H1 (cell line): ENCODE measurements around the gene METRN. TPM values are rescaled to one million over a fixed set of nuclear protein-coding genes. Genes with fewer than 3 reads are reported as not detected.

Source experiments
- CTCF ChIA-PET: fragments of 300-600 bp; sonication (Branson Sonifier 250); formaldehyde crosslinking; loops from one replicate; lab custom pipeline; 2021; ENCODE audit not compliant: partially characterized antibody; lab: Charles Lee
- POLR2A ChIA-PET: fragments of 300-600 bp; sonication (Branson Sonifier 250); formaldehyde crosslinking; loops from one replicate; lab custom pipeline; 2021; ENCODE audit warnings: inconsistent platforms; ENCODE audit not compliant: partially characterized antibody; lab: Charles Lee
- DNase-seq, 2 experiments: peaks; one replicate each; pipeline versions ENCODE4 v3.0.0 to v3.0.0-alpha.2; 2010 to 2022; ENCODE audit warnings: low spot score in 2 of 2, low read depth in 1 of 2, mixed read lengths in 1 of 2
- FAIRE-seq: peaks from 2 replicates; lab custom pipeline; 2011; peaks lifted over from hg19 to GRCh38; lab: Jason Lieb, UNC
- H2AFZ ChIP-seq: 2 replicates; pipeline ENCODE4 v1.8.1; 2012; ENCODE audit warnings: low read length, inconsistent platforms
- H2AK5ac ChIP-seq: 2 replicates; pipeline ENCODE4 v1.6.1; 2013; ENCODE audit warnings: low read depth, low read length
- H2BK120ac ChIP-seq: replicated peaks from 2 replicates; pipeline ENCODE3; 2013; ENCODE audit warnings: low read depth, low read length, inconsistent platforms
- H2BK12ac ChIP-seq: 2 replicates; pipeline ENCODE4 v1.6.1; 2013; ENCODE audit warnings: low read depth, low read length
- H2BK15ac ChIP-seq: 2 replicates; pipeline ENCODE4 v1.6.1; 2013; ENCODE audit warnings: low read length
- H2BK20ac ChIP-seq: 2 replicates; pipeline ENCODE4 v1.6.1; 2013; ENCODE audit warnings: low read length
- H2BK5ac ChIP-seq: 2 replicates; pipeline ENCODE4 v1.6.1; 2013; ENCODE audit warnings: low read depth, low read length
- H3K14ac ChIP-seq: 2 replicates; pipeline ENCODE4 v1.6.1; 2013; ENCODE audit warnings: inconsistent platforms; ENCODE audit not compliant: insufficient read length
- H3K18ac ChIP-seq: 2 replicates; pipeline ENCODE4 v1.6.1; 2013; ENCODE audit warnings: low read length; ENCODE audit errors: extremely low read depth
- H3K23ac ChIP-seq: 2 replicates; pipeline ENCODE4 v1.6.1; 2013; ENCODE audit warnings: inconsistent platforms; ENCODE audit not compliant: insufficient read length
- H3K23me2 ChIP-seq: 2 replicates; pipeline ENCODE4 v1.6.1; 2013; ENCODE audit warnings: low read depth, low read length
- H3K27ac ChIP-seq: 2 replicates; pipeline ENCODE4 v1.6.1; 2011; ENCODE audit warnings: low read depth, low read length, inconsistent platforms
- H3K27me3 ChIP-seq, 4 experiments: replicated peaks in 1 of 4; 1 replicate in 1 of 4; 2 replicates in 3 of 4; pipeline versions ENCODE4 v1.6.1 to v1.8.1; 2011 to 2013; ENCODE audit warnings: low read length in 3 of 4, mild to moderate bottlenecking in 3 of 4, inconsistent platforms in 2 of 4, mixed read lengths in 2 of 4, moderate library complexity in 1 of 4; ENCODE audit not compliant: control insufficient read depth in 3 of 4, insufficient read depth in 3 of 4; ENCODE audit errors: extremely low read depth in 1 of 4
- H3K36me3 ChIP-seq, 4 experiments: 2 replicates each; pipeline versions ENCODE4 v1.6.1 to v1.8.1; 2011 to 2013; ENCODE audit warnings: mild to moderate bottlenecking in 4 of 4, low read length in 3 of 4, moderate library complexity in 2 of 4, control low read depth in 1 of 4, inconsistent platforms in 1 of 4; ENCODE audit not compliant: insufficient read depth in 4 of 4, control insufficient read depth in 2 of 4
- H3K4ac ChIP-seq: replicated peaks from 2 replicates; pipeline ENCODE3; 2013; ENCODE audit warnings: low read length, low read depth, mixed read lengths, inconsistent platforms; ENCODE audit not compliant: insufficient read length
- H3K4me1 ChIP-seq, 4 experiments: replicated peaks in 1 of 4; 1 replicate in 1 of 4; 2 replicates in 3 of 4; pipeline versions ENCODE4 v1.6.1 to v1.8.1; 2011 to 2013; ENCODE audit warnings: low read length in 3 of 4, inconsistent platforms in 2 of 4, mixed read lengths in 1 of 4; ENCODE audit not compliant: insufficient read depth in 4 of 4, control insufficient read depth in 3 of 4
- H3K4me2 ChIP-seq, 2 experiments: 2 replicates each; pipeline versions ENCODE4 v1.6.1 to v1.8.1; 2011 to 2013; ENCODE audit warnings: low read depth in 2 of 2, low read length in 2 of 2, control low read depth in 1 of 2, inconsistent platforms in 1 of 2, mild to moderate bottlenecking in 1 of 2; ENCODE audit not compliant: insufficient read depth in 1 of 2
- H3K4me3 ChIP-seq, 4 experiments: fragments of 200-600, 300-600 bp in 1 of 4; sonication (generic), shearing (Covaris generic), sonication (Bioruptor Twin) in 1 of 4; 2 replicates each; pipeline versions ENCODE4 v1.5.1 to v1.8.1; 2011 to 2016; ENCODE audit warnings: low read length in 4 of 4, low read depth in 3 of 4, control low read depth in 2 of 4, inconsistent platforms in 2 of 4, mild to moderate bottlenecking in 2 of 4, mixed read lengths in 1 of 4, moderate library complexity in 1 of 4; ENCODE audit not compliant: insufficient read depth in 2 of 4; ENCODE audit errors: extremely low read depth in 1 of 4
- H3K56ac ChIP-seq: replicated peaks from 2 replicates; pipeline ENCODE3; 2013; ENCODE audit warnings: low read depth, mild to moderate bottlenecking, mixed read lengths, low read length, inconsistent platforms; ENCODE audit not compliant: insufficient read length
- H3K79me1 ChIP-seq: 2 replicates; pipeline ENCODE4 v1.6.1; 2013; ENCODE audit warnings: low read depth, low read length, control low read depth
- H3K79me2 ChIP-seq, 2 experiments: 2 replicates each; pipeline versions ENCODE4 v1.6.1 to v1.8.1; 2012 to 2013; ENCODE audit warnings: low read length in 2 of 2, mild to moderate bottlenecking in 2 of 2, inconsistent platforms in 1 of 2; ENCODE audit not compliant: insufficient read depth in 2 of 2, control insufficient read depth in 1 of 2
- H3K9ac ChIP-seq, 4 experiments: replicated peaks in 1 of 4; 1 replicate in 1 of 4; 2 replicates in 3 of 4; pipeline versions ENCODE4 v1.6.1 to v1.8.1; 2011 to 2013; ENCODE audit warnings: low read depth in 3 of 4, low read length in 3 of 4, control low read depth in 2 of 4, mild to moderate bottlenecking in 2 of 4, moderate library complexity in 2 of 4, inconsistent platforms in 1 of 4; ENCODE audit errors: extremely low read depth in 1 of 4
- H3K9me3 ChIP-seq, 2 experiments: 2 replicates each; pipeline versions ENCODE4 v1.6.1 to v1.8.1; 2012 to 2013; ENCODE audit warnings: mild to moderate bottlenecking in 2 of 2, moderate library complexity in 2 of 2, control low read depth in 1 of 2, inconsistent platforms in 1 of 2, low read depth in 1 of 2, low read length in 1 of 2, mixed read lengths in 1 of 2; ENCODE audit not compliant: insufficient read depth in 2 of 2
- H4K20me1 ChIP-seq, 2 experiments: replicated peaks in 1 of 2; 2 replicates each; pipeline versions ENCODE3 to v1.8.1; 2011 to 2013; ENCODE audit warnings: inconsistent platforms in 2 of 2, low read length in 2 of 2, mild to moderate bottlenecking in 1 of 2; ENCODE audit not compliant: insufficient read depth in 2 of 2, control insufficient read depth in 1 of 2
- H4K5ac ChIP-seq: 2 replicates; pipeline ENCODE4 v1.6.1; 2013; ENCODE audit warnings: low read length, low read depth, mixed read lengths, inconsistent platforms; ENCODE audit not compliant: insufficient read length
- H4K8ac ChIP-seq: 2 replicates; pipeline ENCODE4 v1.8.0; 2013; ENCODE audit warnings: mild to moderate bottlenecking, moderate library complexity, low read length, inconsistent platforms; ENCODE audit not compliant: insufficient read depth; ENCODE audit errors: extremely low read depth
- H4K91ac ChIP-seq: replicated peaks from 2 replicates; pipeline ENCODE3; 2013; ENCODE audit warnings: low read length, mixed read lengths, inconsistent platforms; ENCODE audit not compliant: insufficient read length
- BACH1 ChIP-seq: IDR thresholded peaks from 2 replicates; pipeline ENCODE4 v1.6.1; 2012; ENCODE audit warnings: low read length, improper control_type of control experiment
- EGR1 ChIP-seq: IDR thresholded peaks from 2 replicates; pipeline ENCODE4 v1.6.1; 2011; ENCODE audit warnings: low read depth, low read length, borderline replicate concordance
- SP4 ChIP-seq: IDR thresholded peaks from 2 replicates; pipeline ENCODE4 v1.6.1; 2012; ENCODE audit warnings: low read length, inconsistent platforms
- TEAD4 ChIP-seq: IDR thresholded peaks from 2 replicates; pipeline ENCODE4 v1.6.1; 2012; ENCODE audit warnings: low read depth, low read length, inconsistent platforms, mixed read lengths
- WGBS, 2 experiments: shearing (Covaris generic) in 1 of 2; methylation state at CpG; one replicate each; pipeline versions ENCODE4 v1.1.6 to v1.1.7; 2013 to 2015; ENCODE audit warnings: low lambda C conversion rate in 2 of 2, mixed read lengths in 2 of 2, inconsistent platforms in 1 of 2, low coverage in 1 of 2, missing lambda C conversion rate in 1 of 2; ENCODE audit not compliant: insufficient replicate concordance in 2 of 2, insufficient coverage in 1 of 2, insufficient read length in 1 of 2; ENCODE audit errors: extremely low coverage in 1 of 2, missing lambda C conversion rate in 1 of 2; 5-methylcytosine and 5-hydroxymethylcytosine counted together
- polyA plus RNA-seq, 7 experiments: library from polyadenylated mRNA; depleted of rRNA in 3 of 7; stranded (reverse) in 5 of 7; unstranded in 2 of 7; fragments of >200 nt in 5 of 7; fragments of 200-250 nt in 2 of 7; gene quantifications; 1 replicate in 5 of 7; 2 replicates in 1 of 7; 4 replicates in 1 of 7; pipeline versions ENCODE4 v1.2.1 to v1.2.3, GENCODE V29; 2011 to 2013; ENCODE audit warnings: missing spikeins in 2 of 7, mixed read lengths in 2 of 7
- total RNA-seq: library from RNA; stranded (reverse); fragmentation: NEBNext Ultra II Directional; extraction: Animal tissue kit (Norgen Biotek cat#: 25700); gene quantifications from 2 replicates; pipeline ENCODE4 v1.2.1, GENCODE V29; 2021

Gene METRN
- total and polyA plus RNA-seq, 2 of the 8 experiments (the other 6 are each of a cell fraction or from before 2014, with no cell fraction given): 18.7 to 25.8 TPM

- no peak for DNase-seq
- no peak overlapping the region for H2AFZ ChIP-seq
- H2BK15ac ChIP-seq: no peak overlapping the region
- no peak overlapping the region for H3K27ac ChIP-seq
- peaks cover 0 to 23% (median 14%) of the 10 kb centered on the region in 4 experiments; a peak in 5 of 7 replicates for H3K4me1 ChIP-seq
- peak overlapping the region; percentile 17; the same call in 1 of the 2 replicates for H4K8ac ChIP-seq
- H2BK5ac ChIP-seq: no peak overlapping the region
- H3K79me1 ChIP-seq: no peaks in the 10 kb centered on the region
- no peak overlapping the region for H3K23ac ChIP-seq
- H2BK12ac ChIP-seq: no peak overlapping the region
- H3K9me3 ChIP-seq: no peaks in the 10 kb centered on the region
- peaks cover 2 to 4% of the 10 kb centered on the region in 2 experiments for H4K20me1 ChIP-seq
- TF ChIP-seq EGR1 (no peak), TEAD4 (no peak), SP4 (no peak), BACH1 (no peak)
- H3K4me2 ChIP-seq: 0 out of 4 replicates have a peak overlapping the region, but pooled peaks of 1 of the 2 experiments have one; percentile 53
- no peak overlapping the region for H4K5ac ChIP-seq
- H3K56ac ChIP-seq: no peak overlapping the region
- no peak overlapping the region for H3K4ac ChIP-seq
- H3K18ac ChIP-seq: no peak overlapping the region
- ChIA-PET POLR2A (interaction anchor here (0.8 to 20.9 kb wide), 5 partner anchors 13 to 69 kb away, joined by 3 to 353 read pairs (median 4); partner anchors contain the start of genes ANTKMT, CCDC78, HAGHL and JMJD8), CTCF (interaction anchor here (0.8 to 33.4 kb wide), 7 partner anchors 11 to 168 kb away, joined by 3 to 977 read pairs (median 5); partner anchors contain the start of genes ANTKMT, CCDC78, CHTF18 and CIAO3)
- H3K36me3 ChIP-seq: no peaks in the 10 kb centered on the region
- H2BK20ac ChIP-seq: no peak overlapping the region
- H2AK5ac ChIP-seq: peak overlapping the region; percentile 75; the same call in 1 of the 2 replicates
- H3K27me3 ChIP-seq: peaks cover 1 to 56% (median 29%) of the 10 kb centered on the region in 4 experiments
- no peak overlapping the region for H3K14ac ChIP-seq
- peaks cover 11% of the 10 kb centered on the region; the same call in 1 of the 2 replicates for H3K23me2 ChIP-seq
- WGBS, 2 experiments: 88% methylated on average over 11 of the region's 11 CpGs; no CpG with 5 or more reads in 1 of the 2 experiments
- H3K79me2 ChIP-seq: no peaks in the 10 kb centered on the region
- no peak overlapping the region for H3K9ac ChIP-seq
- no peak overlapping the region for H4K91ac ChIP-seq
- no peak for FAIRE-seq
- H2BK120ac ChIP-seq: no peak overlapping the region
- no peak overlapping the region for H3K4me3 ChIP-seq
Measured at GRCh38 chr16:714079-714478, 839 bp upstream of the METRN start.
